HT-29 (cell line): ENCODE measurements around the gene ZNF319. TPM values are rescaled to one million over a fixed set of nuclear protein-coding genes. Genes with fewer than 3 reads are reported as not detected.

ENCODE experiments used
- DNase-seq: peaks from one replicate; pipeline ENCODE4 v3.0.0-alpha.2; 2015; ENCODE audit warnings: low spot score
- total RNA-seq: library from RNA; depleted of rRNA; stranded (reverse); fragments of >200 nt; shearing (Covaris generic); gene quantifications from 2 replicates; pipeline ENCODE4 v1.2.3, GENCODE V29; 2014

ZNF319 gene
- total RNA-seq, 1 experiment from 2014 or later, result 2.0 TPM

GRCh38 chr16:57998992-57999365, 1.5 kb downstream of the ZNF319 start:
- no peak for DNase-seq

GRCh38 chr16:57998486-57998885, 2.0 kb downstream of the ZNF319 start:
- no peak for DNase-seq

GRCh38 chr16:57997528-57998265, 2.8 kb downstream of the ZNF319 start:
- no peak for DNase-seq

DNA sequence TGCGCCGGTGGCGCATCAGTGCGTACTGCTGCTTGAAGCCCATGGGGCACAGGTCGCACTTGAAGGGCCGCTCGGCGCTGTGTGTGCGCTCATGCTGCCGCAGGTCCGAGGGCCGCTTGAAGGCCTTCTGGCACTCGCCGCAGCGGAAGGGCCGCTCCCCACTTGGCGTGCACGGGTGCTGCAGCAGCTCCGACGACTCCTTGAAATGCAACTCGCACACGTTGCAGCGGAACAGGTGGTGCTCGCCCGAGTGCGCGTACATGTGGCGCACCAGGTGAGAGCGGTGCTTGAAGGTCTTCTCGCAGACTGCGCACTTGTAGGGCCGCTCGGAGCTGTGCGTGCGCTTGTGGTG, 3.3 kb downstream of the ZNF319 start:
- no peak for DNase-seq

DNA sequence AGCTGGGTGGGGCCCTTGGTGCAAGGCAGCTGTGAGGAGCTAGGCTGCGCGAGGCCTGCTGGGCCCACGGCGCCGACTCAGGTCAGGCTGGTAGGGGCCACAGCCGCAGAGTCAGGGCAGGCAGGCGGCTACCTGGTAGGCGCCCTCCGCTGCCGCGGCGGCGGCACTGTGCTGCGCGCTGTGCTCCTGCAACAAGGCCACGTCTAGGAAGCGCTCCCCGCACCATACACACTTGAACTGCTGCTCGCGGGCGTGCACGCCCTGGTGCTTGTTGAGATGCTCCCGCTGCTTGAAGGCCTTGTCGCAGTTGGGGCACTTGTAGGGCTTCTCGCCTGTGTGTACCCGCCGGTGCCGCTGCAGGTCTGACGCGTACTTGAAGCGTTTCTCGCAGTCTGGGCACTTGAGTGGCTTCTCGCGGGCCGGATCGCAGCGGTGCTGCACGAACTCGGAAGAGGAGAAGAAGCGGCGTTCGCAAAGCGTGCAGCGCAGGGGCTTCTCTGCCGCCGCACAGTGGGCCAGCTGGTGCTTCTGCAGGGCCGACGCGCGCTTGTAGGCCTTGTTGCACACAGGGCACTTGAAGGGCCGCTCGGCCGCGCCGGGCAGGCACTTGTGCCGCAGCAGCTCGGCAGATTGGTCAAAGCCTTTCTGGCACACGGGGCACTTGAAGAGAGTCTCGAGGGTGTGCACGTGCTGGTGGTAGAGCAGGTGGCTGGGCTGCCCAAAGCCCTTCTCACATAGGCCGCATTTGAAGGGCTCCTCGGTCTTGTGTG, 3.9 kb downstream of the ZNF319 start:
- DNase-seq, result no peak

GRCh38 chr16:57995721-57996405, 4.6 kb downstream of the ZNF319 start:
- DNase-seq, result no peak

DNA sequence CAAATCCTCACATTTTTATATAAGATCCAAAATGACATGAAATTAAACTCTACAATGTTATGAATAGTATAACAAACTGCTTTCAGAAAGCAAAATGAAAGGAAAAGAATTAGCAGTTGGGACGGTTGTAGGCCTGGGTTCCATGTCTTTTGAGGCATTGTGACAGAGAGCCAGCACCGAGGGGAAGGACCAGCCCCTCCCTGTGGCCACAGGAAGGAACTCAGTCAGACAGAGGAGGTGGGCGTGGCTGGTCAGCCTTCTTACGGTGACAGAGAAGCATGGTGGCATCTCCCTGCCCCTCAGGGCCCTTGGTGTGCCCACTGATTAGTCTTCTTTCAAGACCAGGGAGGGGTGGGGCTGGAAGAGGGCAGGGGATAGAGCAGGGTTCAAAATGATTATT, 5.7 kb downstream of the ZNF319 start:
- DNase-seq, result peak; percentile 48

DNA sequence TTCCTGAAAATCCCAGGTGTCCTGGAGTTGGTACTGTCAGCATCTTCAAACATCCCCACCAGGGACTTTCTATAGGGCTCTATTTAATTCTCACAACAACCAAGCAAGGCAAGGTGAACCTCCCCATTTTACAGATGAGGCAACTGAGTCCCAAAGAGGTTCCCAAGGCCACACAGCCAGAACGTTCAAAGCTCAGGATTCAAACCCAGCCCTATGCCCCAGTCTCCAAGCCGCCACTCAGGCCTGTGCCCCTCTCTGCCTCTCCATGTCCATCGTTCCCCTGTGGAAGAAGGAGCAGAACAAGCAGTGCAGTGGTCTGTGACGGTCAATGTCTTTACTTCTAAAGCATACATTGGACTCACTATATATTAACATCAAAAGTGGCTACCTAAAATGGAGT, 6.1 kb downstream of the ZNF319 start:
- no peak for DNase-seq

- no peak for DNase-seq
These were observed 6.6 kb downstream of the ZNF319 start for GRCh38 chr16:57993897-57994296.

DNA sequence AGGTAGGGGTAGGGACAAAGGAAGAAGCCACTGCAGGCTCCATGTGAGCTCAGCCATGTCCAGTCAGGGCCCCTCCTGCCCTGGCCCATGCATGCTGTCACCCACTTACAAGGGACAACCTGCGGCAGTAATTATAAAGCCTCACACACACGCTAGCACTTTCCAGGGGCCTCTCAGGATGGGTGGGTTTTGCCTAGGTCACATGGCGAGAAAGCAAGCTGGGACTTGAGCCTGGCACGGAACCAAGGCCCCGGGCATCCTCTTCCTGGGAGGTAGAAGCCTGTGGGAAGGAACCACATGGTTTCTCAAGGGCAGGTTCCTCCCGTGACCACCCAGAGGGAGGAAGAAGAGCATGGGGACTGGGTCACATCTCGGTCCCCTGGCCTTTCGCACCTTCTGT, 7.0 kb downstream of the ZNF319 start:
- DNase-seq, result no peak

DNA sequence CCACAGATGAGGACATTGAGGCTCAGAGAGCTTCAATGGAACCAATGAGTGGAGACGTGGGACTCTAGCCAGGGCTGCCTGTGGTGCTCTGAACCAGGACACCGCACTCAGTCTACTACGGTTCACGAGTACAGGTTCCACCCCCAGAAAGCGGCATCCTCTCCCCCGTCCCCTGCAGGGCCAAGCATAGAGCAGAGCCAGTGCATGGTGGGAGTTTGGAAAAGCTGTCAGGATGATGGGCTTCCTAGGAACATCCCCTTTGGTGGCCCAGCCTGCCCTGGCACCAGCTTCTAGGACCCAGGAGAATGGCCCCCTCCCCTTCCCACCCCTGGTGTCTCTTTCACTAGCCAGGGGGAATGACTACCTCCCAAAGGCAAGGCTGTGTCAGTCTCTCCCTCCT, 8.4 kb downstream of the ZNF319 start:
- DNase-seq, result no peak

- no peak for DNase-seq
These were observed 8.9 kb downstream of the ZNF319 start for GRCh38 chr16:57991551-57992059.

- DNase-seq, result no peak
These were observed 11.5 kb downstream of the ZNF319 start for GRCh38 chr16:57988929-57989328.

- DNase-seq, result no peak
These were observed 12.9 kb downstream of the ZNF319 start for GRCh38 chr16:57987441-57988177.

- no peak for DNase-seq
These were observed 14.3 kb downstream of the ZNF319 start for GRCh38 chr16:57986196-57986595.

DNA sequence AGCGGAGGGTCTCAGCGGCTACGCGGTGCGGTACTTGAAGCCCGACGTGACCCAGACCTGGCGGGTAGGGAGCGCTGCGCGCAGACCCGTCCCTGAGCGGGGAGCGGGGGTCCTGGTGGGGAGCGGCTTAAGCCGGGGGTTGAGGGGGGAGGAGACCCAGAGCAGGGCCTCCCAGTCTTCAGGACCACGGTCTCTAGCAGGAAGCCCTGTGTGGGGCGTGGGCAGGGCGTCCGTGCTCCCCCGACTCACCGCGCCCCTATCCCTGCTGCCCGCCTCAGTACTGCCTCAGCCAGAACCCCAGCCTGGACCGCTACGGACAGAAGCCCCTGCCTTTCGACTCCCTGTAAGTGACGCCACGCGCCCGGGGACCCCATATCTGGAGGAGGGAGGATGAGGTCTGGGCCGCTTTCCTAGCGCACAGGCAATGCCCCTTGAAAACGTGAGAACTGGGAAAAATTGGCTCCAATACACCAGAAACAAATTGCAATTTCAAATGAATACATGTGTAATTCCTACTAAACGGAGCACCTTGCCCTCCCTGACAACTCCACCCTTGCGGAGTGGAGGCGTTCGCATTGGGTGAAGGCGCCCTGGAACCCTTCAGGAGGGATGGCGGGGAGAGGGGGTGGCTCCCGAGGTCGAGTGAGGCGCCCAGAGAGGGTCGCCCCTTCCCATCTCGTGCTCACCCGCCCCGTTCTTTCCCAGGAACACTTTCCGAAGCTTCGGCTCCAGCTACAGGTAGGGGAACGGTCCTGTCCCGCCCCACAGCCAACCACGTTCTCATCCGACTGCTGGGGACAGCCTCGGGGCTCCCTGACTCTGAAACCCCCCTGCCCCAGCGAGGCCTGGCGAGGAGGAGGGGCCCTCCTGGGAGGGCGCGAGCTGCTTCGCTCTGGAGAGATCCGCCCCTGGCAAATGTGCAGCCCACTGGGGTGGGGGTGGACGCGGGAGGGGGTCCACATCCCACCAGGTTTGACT, 15.0 kb downstream of the ZNF319 start:
- no peak for DNase-seq

- no peak for DNase-seq
These were observed 15.8 kb downstream of the ZNF319 start for GRCh38 chr16:57984443-57985203.

DNA sequence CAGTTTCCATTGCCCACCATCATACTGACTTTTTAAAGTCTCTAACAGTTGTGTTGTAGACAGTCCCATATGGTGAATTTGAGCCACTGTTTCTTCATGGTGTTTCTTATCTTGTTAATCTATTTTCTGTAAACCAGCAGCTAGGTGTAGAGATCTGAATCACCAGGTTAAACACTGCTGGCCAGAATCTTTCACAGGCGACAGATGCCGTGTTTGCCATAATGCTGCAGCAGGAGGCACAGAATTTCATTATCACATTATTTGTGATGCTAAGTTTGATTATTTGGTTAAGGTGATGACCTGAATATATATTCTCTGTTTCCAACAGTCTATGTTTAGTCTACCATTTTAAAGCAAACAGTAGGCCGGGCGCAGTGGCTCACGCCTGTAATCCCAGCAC, 18.1 kb downstream of the ZNF319 start:
- DNase-seq, result no peak

DNA sequence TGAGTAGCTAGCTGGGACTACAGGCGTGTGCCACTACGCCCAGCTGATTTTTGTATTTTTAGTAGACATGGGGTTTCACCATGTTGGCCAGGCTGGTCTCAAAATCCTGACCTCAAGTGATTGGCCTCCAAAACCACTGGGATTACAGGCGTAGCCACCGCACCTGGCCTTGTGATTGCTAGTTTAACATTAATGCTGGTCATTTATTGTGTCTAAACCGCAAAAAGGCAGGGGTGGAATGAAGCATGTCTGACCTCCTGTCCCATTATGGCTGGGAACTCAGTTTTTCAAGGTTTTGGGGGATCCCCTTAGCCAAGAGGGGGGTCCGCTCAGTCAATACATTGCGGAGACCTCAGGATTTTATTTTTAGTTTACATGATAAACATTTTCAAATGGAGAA, 18.8 kb downstream of the ZNF319 start:
- no peak for DNase-seq
